ENCODE results near the gene CAMK1D. TPM values are rescaled to one million over a fixed set of nuclear protein-coding genes. Genes with fewer than 3 reads are reported as not detected.

CAMK1D gene
- total and polyA plus RNA-seq, 10 of the 15 experiments (the other 5 are each of a cell fraction or from before 2014, with no cell fraction given) = 2.1 to 35.5 (median 14.7) TPM

DNA sequence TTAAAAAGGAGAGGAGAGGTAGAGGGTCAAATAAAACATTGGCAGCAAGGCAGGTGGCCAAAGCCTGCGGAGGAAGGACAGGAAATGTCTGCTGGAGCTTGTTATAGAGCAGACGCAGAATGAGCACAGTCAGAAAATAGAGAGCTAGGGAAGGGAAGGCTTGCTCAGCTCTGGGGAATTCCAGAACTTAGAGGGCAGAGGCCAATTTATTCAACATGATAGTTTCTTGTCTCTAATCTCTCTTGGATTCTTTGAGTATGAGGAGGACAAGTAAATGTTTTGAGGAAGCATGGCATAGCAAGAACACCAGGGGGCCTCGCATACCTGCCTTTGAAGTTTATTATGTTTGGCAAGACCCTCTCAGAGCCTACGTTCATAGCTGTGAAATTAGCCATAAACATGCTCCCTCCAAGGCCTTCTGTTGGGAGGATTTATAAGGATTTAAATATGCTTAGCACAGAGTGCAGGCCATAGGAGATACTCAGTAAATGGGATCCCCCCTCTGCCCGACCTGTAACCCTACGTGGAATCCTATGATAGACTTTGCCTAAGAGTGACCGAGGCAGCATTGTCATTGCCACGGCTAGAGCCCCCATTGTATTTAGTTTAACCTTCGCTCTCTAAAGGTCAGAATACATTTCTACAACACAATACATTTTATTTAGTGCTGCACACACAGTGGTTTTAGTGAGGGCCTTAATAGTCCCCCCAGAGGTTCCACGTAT, 358.3 kb downstream of the CAMK1D start:
- POLR2A ChIA-PET = interaction anchor here (0.6 kb wide), 1 partner anchor 208 kb away, joined by 5 read pairs; no protein-coding TSS in a partner anchor
- FAIRE-seq (no peak), ATAC-seq (peak; percentile 38), DNase-seq (ENCODE audit: low read depth, low spot score) (peak; percentile 11)
- in situ Hi-C loops (cut with MboI) (no loop called here), intact Hi-C loops (cut with micrococcal nuclease; ENCODE audit: unreplicated experiment) (no loop called here)
- no TSS peak for BruUV-seq (replicated peaks)
- RAD21 ChIA-PET (ENCODE audit: unreplicated experiment) = interaction anchor here (0.8 to 1.4 kb wide), 4 partner anchors 390 to 492 kb away, joined by 3 to 7 read pairs (median 6); no protein-coding TSS in a partner anchor
- H3K79me2 ChIP-seq (ENCODE audit: control insufficient read depth, insufficient read depth, low read length) = no peaks in the 10 kb centered on the region
- H3K27ac ChIP-seq (ENCODE audit: control insufficient read depth, insufficient read depth) = no peak overlapping the region
- H2AFZ ChIP-seq (ENCODE audit: control insufficient read depth, low read depth, low read length) = no peak overlapping the region
- no peaks in the 10 kb centered on the region for H4K20me1 ChIP-seq (ENCODE audit: control insufficient read depth, insufficient read depth)
- H3K4me3 ChIP-seq = no peak overlapping the region
- 67% methylated on average over 10 of the region's 10 CpGs for WGBS (ENCODE audit: insufficient coverage, insufficient replicate concordance, low lambda C conversion rate, missing lambda C conversion rate)
- no peaks in the 10 kb centered on the region for H3K9me3 ChIP-seq (replicated peaks; ENCODE audit: control insufficient read depth, insufficient read depth, low read length)
- no peaks in the 10 kb centered on the region for H3K27me3 ChIP-seq (replicated peaks in 1 of 2; ENCODE audit: control insufficient read depth in 2 of 2, insufficient read depth in 2 of 2, low read length in 1 of 2)
- no peak overlapping the region for H3K9ac ChIP-seq (ENCODE audit: control insufficient read depth, insufficient read depth, low read length)
- no peak overlapping the region for H3K4me2 ChIP-seq (ENCODE audit: control insufficient read depth, insufficient read depth)
- H3K4me1 ChIP-seq (ENCODE audit: control insufficient read depth, insufficient read depth, low read length) = peaks cover 2% of the 10 kb centered on the region; the same call in 1 of the 2 replicates
- H3K36me3 ChIP-seq (ENCODE audit: control insufficient read depth in 2 of 2, insufficient read depth in 2 of 2, low read length in 1 of 2) = no peaks in the 10 kb centered on the region
- TF ChIP-seq, protein P1, sequence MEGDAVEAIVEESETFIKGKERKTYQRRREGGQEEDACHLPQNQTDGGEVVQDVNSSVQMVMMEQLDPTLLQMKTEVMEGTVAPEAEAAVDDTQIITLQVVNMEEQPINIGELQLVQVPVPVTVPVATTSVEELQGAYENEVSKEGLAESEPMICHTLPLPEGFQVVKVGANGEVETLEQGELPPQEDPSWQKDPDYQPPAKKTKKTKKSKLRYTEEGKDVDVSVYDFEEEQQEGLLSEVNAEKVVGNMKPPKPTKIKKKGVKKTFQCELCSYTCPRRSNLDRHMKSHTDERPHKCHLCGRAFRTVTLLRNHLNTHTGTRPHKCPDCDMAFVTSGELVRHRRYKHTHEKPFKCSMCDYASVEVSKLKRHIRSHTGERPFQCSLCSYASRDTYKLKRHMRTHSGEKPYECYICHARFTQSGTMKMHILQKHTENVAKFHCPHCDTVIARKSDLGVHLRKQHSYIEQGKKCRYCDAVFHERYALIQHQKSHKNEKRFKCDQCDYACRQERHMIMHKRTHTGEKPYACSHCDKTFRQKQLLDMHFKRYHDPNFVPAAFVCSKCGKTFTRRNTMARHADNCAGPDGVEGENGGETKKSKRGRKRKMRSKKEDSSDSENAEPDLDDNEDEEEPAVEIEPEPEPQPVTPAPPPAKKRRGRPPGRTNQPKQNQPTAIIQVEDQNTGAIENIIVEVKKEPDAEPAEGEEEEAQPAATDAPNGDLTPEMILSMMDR (IDR thresholded peaks at IDR 0.05 in 2 of 3, conservative IDR thresholded peaks at IDR 0.05 in 1 of 3; ENCODE audit: control insufficient read depth in 2 of 3, extremely low read depth in 1 of 3, insufficient read depth in 1 of 3, low read depth in 3 of 3, low read length in 3 of 3) = peak in 2 of 3 experiments; percentile 29 to 45; a peak in 5 of 6 replicates
- TF ChIP-seq PAX8 (IDR thresholded peaks at IDR 0.05) (no peak), FOXM1 (IDR thresholded peaks at IDR 0.05; ENCODE audit: low read depth, low read length) (0 out of 2 replicates have a peak, but pooled peaks have one; percentile 24), SREBF2 (IDR thresholded peaks at IDR 0.05; ENCODE audit: low read length) (no peak), ZNF207 (IDR thresholded peaks at IDR 0.05; ENCODE audit: borderline replicate concordance) (no peak), TCF3 (IDR thresholded peaks at IDR 0.05; ENCODE audit: borderline replicate concordance, insufficient read depth, low read depth, low read length) (no peak), SIX5 (IDR thresholded peaks at IDR 0.05; ENCODE audit: low read depth, low read length, severe bottlenecking) (no peak), RUNX3 (IDR thresholded peaks at IDR 0.05; ENCODE audit: low read length) (no peak), RAD21 (IDR thresholded peaks at IDR 0.05; ENCODE audit: insufficient read depth, low read depth, low read length) (0 out of 2 replicates have a peak, but pooled peaks have one; percentile 24), TCF7 (IDR thresholded peaks at IDR 0.05; ENCODE audit: borderline replicate concordance) (peak; percentile 69), ASH2L (IDR thresholded peaks at IDR 0.05; ENCODE audit: borderline replicate concordance, low read depth) (no peak), YY1 (IDR thresholded peaks at IDR 0.05; ENCODE audit: low read depth, low read length) (no peak), BRCA1 (IDR thresholded peaks at IDR 0.05; ENCODE audit: low read depth, low read length) (no peak)
- TF ChIP-seq, protein P2, sequence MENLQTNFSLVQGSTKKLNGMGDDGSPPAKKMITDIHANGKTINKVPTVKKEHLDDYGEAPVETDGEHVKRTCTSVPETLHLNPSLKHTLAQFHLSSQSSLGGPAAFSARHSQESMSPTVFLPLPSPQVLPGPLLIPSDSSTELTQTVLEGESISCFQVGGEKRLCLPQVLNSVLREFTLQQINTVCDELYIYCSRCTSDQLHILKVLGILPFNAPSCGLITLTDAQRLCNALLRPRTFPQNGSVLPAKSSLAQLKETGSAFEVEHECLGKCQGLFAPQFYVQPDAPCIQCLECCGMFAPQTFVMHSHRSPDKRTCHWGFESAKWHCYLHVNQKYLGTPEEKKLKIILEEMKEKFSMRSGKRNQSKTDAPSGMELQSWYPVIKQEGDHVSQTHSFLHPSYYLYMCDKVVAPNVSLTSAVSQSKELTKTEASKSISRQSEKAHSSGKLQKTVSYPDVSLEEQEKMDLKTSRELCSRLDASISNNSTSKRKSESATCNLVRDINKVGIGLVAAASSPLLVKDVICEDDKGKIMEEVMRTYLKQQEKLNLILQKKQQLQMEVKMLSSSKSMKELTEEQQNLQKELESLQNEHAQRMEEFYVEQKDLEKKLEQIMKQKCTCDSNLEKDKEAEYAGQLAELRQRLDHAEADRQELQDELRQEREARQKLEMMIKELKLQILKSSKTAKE (IDR thresholded peaks at IDR 0.05; ENCODE audit: low read depth, poor library complexity, severe bottlenecking) = no peak
- TF ChIP-seq, protein P3, sequence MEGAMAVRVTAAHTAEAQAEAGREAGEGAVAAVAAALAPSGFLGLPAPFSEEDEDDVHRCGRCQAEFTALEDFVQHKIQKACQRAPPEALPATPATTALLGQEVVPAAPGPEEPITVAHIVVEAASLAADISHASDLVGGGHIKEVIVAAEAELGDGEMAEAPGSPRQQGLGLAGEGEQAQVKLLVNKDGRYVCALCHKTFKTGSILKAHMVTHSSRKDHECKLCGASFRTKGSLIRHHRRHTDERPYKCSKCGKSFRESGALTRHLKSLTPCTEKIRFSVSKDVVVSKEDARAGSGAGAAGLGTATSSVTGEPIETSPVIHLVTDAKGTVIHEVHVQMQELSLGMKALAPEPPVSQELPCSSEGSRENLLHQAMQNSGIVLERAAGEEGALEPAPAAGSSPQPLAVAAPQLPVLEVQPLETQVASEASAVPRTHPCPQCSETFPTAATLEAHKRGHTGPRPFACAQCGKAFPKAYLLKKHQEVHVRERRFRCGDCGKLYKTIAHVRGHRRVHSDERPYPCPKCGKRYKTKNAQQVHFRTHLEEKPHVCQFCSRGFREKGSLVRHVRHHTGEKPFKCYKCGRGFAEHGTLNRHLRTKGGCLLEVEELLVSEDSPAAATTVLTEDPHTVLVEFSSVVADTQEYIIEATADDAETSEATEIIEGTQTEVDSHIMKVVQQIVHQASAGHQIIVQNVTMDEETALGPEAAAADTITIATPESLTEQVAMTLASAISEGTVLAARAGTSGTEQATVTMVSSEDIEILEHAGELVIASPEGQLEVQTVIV (IDR thresholded peaks at IDR 0.05; ENCODE audit: borderline replicate concordance, partially characterized antibody) = no peak
- SMC1A ChIA-PET (ENCODE audit: uncharacterized antibody, unreplicated experiment) = interaction anchor here (0.9 to 6.3 kb wide), 6 partner anchors 51 to 492 kb away, joined by 3 to 59 read pairs (median 4); no protein-coding TSS in a partner anchor
- CTCF ChIA-PET = interaction anchor here (0.6 to 9.9 kb wide), 10 partner anchors 18 to 493 kb away, joined by 3 to 130 read pairs (median 4); no protein-coding TSS in a partner anchor

Data from GM12878 (cell line).